Activated CD8-positive, alpha-beta T cell treated with anti-CD3 and anti-CD28 coated beads, Interleukin-2, amount 10 ng/mL, durations not matched to agents 7 days and 5 days (primary cell): ENCODE measurements around the gene DPM1. TPM values are rescaled to one million over a fixed set of nuclear protein-coding genes. Genes with fewer than 3 reads are reported as not detected.

Experiments
- ATAC-seq: fragments of 150-1000 bp; cut with Tn5 transposase; one replicate; pipeline ENCODE4 v1.10.0; 2021; ENCODE audit warnings: moderate library complexity
- CTCF ChIA-PET: fragments of 350-600 bp; sonication (Branson Sonifier 250); formaldehyde crosslinking; loops from one replicate; lab custom pipeline; 2021; ENCODE audit warnings: antibody characterized with exemption; lab: Charles Lee
- POLR2A ChIA-PET: fragments of 350-600 bp; sonication (Branson Sonifier 250); formaldehyde crosslinking; loops from one replicate; lab custom pipeline; 2021; ENCODE audit warnings: antibody characterized with exemption; lab: Charles Lee
- DNase-seq: peaks from one replicate; pipeline ENCODE4 v3.0.0-alpha.2; 2020
- H3K27ac Mint-ChIP-seq: one replicate; pipeline ENCODE4 v1.8.0; 2021; ENCODE audit warnings: mild to moderate bottlenecking, mixed read lengths
- H3K27me3 Mint-ChIP-seq: one replicate; pipeline ENCODE4 v1.8.0; 2021; ENCODE audit warnings: low read depth, mixed read lengths
- H3K36me3 Mint-ChIP-seq: one replicate; pipeline ENCODE4 v1.8.0; 2021; ENCODE audit warnings: low read depth, mixed read lengths
- H3K4me1 Mint-ChIP-seq: one replicate; pipeline ENCODE4 v1.8.0; 2021; ENCODE audit warnings: low read depth, mixed read lengths
- H3K4me3 Mint-ChIP-seq: one replicate; pipeline ENCODE4 v1.8.0; 2021; ENCODE audit warnings: mild to moderate bottlenecking, mixed read lengths
- H3K9me3 Mint-ChIP-seq: one replicate; pipeline ENCODE4 v1.8.0; 2022; ENCODE audit warnings: mixed read lengths; ENCODE audit not compliant: insufficient read depth
- total RNA-seq, 2 experiments: library from RNA; stranded (reverse); gene quantifications; one replicate each; pipeline ENCODE4 v1.2.3, GENCODE V29; 2021

The DPM1 gene
- 10 to 100 TPM; 50.6 to 53.0 TPM for total RNA-seq

DNA sequence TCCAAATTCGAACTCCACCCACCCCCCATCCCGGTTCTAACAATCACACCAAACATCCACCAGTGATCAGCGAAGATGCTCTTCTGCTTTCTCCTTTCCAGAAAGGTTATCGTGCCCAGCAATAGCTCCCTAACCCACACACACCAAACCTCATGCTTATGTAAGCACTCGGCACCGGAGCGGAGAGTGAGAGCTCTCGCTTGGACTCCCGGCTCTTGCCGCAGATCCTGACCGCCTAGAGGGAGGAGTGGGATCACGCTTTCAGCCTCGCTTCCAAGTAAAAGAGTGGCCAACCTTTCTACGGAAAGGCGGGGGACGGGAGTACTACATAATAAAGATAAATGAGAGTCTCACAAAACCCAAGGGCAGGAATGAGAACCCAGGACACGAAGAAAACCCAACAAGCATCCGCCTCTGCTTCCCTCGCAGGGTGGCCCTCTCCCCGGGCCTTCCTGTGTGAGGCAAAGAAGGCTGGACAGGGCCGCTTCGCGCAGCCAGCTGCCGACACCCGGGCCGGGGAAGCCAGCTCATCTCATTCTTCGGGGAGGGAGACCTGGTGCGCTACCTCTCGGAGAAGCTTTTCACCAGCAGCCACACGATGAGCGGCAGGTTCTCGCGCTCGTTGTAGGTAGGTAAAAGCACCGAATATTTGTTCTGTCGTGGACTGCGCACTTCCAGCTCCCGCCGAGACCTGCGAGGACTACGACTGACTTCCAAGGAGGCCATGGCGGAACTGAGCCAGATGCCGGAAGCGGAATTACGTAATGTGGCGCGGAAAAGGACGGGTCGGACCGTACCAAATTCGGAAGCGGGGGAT, at the start of gene DPM1:
DPM1 (minus strand) TSS at position 735 of the 817 bp plus-strand sequence; CDS start at position 726, 9 bp downstream.
- H3K27me3 Mint-ChIP-seq: no peaks in the 10 kb centered on the region
- peaks cover 48% of the 10 kb centered on the region for H3K4me1 Mint-ChIP-seq

GRCh38 chr20:51005214-51005613, 46.9 kb upstream of the DPM1 start:
- Mint-ChIP-seq H3K4me3 (no peak overlapping the region), H3K27ac (no peak overlapping the region), H3K4me1 (no peaks in the 10 kb centered on the region), H3K9me3 (no peaks in the 10 kb centered on the region), H3K36me3 (no peaks in the 10 kb centered on the region), H3K27me3 (peaks cover 12% of the 10 kb centered on the region)
- ChIA-PET CTCF (interaction anchor here (1.3 kb wide), 1 partner anchor 10 kb away, joined by 3 read pairs; no protein-coding TSS in a partner anchor), POLR2A (interaction anchor here (0.7 kb wide), 1 partner anchor 206 kb away, joined by 3 read pairs; no protein-coding TSS in a partner anchor)
- ATAC-seq (no peak), DNase-seq (no peak)

More for the DNA sequence above, at the start of gene DPM1:
- ATAC-seq: peak; percentile 86
- ChIA-PET CTCF (interaction anchor here (0.6 to 3.0 kb wide), 16 partner anchors 8 to 887 kb away, joined by 3 to 49 read pairs (median 6); partner anchors contain the start of genes ADNP and BCAS4), POLR2A (interaction anchor here (0.6 to 3.0 kb wide), 29 partner anchors 8 to 584 kb away, joined by 3 to 101 read pairs (median 4); partner anchors contain the start of genes ADNP, BCAS4 and NFATC2)
- H3K4me3 Mint-ChIP-seq: peak within 1 kb of the TSS; percentile 93
- H3K9me3 Mint-ChIP-seq: no peaks in the 10 kb centered on the region
- H3K36me3 Mint-ChIP-seq: peaks cover 37% of the 10 kb centered on the region
- peak; percentile 93 for DNase-seq
- H3K27ac Mint-ChIP-seq: peak within 1 kb of the TSS; percentile 99

DNA sequence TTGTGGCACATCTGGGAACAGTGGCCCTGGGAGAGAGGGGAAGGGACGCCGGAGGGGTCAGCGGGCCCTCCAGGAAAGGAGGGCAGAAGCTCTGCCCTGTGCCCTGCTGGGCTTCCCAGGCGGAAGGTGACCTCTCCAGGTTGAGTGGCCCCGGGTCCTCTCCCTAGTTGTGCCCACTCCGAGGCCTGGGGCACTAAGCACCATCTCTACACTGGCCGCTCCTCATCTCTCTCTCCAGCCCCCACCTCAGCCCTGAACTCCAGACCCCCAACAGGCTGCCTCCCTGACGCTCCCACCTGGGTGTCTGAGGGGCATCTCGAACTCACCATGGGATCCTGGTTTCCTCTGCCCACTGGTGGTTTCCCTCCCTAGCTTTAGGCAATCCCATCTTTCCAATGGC, 46.4 kb upstream of the DPM1 start:
- Mint-ChIP-seq H3K4me3 (no peak overlapping the region), H3K36me3 (no peaks in the 10 kb centered on the region), H3K9me3 (no peaks in the 10 kb centered on the region), H3K27ac (no peak overlapping the region), H3K4me1 (no peaks in the 10 kb centered on the region), H3K27me3 (peaks cover 15% of the 10 kb centered on the region)
- CTCF ChIA-PET: interaction anchor here (1.3 kb wide), 1 partner anchor 10 kb away, joined by 3 read pairs; no protein-coding TSS in a partner anchor
- POLR2A ChIA-PET: no interaction called here
- ATAC-seq: no peak
- no peak for DNase-seq

- ChIA-PET POLR2A (no interaction called here), CTCF (no interaction called here)
- ATAC-seq (no peak), DNase-seq (no peak)
- Mint-ChIP-seq H3K27me3 (peaks cover 17% of the 10 kb centered on the region), H3K36me3 (no peaks in the 10 kb centered on the region), H3K4me1 (no peaks in the 10 kb centered on the region), H3K27ac (no peak overlapping the region), H3K4me3 (no peak overlapping the region), H3K9me3 (no peaks in the 10 kb centered on the region)
Measured at GRCh38 chr20:51004305-51004727, 46.0 kb upstream of the DPM1 start.

DNA sequence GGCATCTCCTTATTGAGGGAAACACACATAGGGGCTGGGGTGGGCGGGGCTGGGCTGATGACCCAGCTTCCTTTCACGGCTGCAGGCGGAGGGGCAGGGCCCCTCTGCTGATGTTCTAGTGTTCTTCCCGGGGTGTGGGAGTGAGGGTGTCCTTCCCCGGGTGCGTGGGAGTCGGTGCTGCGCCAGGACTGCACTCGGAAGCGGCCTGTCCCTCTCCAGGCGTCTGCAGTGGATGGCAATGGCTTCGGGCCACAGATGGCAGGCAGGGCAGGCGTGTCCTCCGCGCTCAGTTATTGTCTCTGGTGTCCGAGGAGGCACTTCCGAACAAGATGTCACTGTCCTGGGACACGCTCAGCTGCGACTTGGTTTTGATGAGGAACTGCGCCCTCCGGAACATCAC, 45.4 kb upstream of the DPM1 start:
- CTCF ChIA-PET: no interaction called here
- DNase-seq (no peak), ATAC-seq (no peak)
- H3K27me3 Mint-ChIP-seq: peaks cover 22% of the 10 kb centered on the region
- no peak overlapping the region for H3K4me3 Mint-ChIP-seq
- no peak overlapping the region for H3K27ac Mint-ChIP-seq
- POLR2A ChIA-PET: no interaction called here
- no peaks in the 10 kb centered on the region for H3K9me3 Mint-ChIP-seq
- no peaks in the 10 kb centered on the region for H3K36me3 Mint-ChIP-seq
- no peaks in the 10 kb centered on the region for H3K4me1 Mint-ChIP-seq

DNA sequence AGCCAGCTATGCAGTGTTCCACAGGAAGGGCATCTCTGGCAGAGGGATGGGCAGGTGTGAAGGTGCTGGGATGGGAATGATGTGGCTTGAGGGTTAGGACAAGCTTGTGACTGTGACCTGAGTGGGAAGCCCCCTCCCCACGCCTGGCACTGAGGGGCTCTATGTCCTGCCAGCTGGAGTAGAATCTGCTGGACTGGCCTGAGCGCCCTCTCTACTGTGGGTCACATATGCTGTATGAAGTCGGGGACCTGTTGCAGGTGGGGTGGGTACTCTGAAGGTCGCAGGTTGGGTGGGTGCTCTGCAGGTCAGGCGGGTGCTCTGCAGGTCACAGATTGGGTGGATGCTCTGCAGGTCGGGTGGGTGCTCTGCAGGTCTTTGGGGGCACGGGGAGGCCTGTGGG, 44.3 kb upstream of the DPM1 start:
- no peak overlapping the region for H3K27ac Mint-ChIP-seq
- POLR2A ChIA-PET: no interaction called here
- H3K4me1 Mint-ChIP-seq: no peaks in the 10 kb centered on the region
- ATAC-seq (no peak), DNase-seq (no peak)
- no peaks in the 10 kb centered on the region for H3K36me3 Mint-ChIP-seq
- CTCF ChIA-PET: no interaction called here
- peaks cover 24% of the 10 kb centered on the region for H3K27me3 Mint-ChIP-seq
- H3K9me3 Mint-ChIP-seq: no peaks in the 10 kb centered on the region
- H3K4me3 Mint-ChIP-seq: no peak overlapping the region

DNA sequence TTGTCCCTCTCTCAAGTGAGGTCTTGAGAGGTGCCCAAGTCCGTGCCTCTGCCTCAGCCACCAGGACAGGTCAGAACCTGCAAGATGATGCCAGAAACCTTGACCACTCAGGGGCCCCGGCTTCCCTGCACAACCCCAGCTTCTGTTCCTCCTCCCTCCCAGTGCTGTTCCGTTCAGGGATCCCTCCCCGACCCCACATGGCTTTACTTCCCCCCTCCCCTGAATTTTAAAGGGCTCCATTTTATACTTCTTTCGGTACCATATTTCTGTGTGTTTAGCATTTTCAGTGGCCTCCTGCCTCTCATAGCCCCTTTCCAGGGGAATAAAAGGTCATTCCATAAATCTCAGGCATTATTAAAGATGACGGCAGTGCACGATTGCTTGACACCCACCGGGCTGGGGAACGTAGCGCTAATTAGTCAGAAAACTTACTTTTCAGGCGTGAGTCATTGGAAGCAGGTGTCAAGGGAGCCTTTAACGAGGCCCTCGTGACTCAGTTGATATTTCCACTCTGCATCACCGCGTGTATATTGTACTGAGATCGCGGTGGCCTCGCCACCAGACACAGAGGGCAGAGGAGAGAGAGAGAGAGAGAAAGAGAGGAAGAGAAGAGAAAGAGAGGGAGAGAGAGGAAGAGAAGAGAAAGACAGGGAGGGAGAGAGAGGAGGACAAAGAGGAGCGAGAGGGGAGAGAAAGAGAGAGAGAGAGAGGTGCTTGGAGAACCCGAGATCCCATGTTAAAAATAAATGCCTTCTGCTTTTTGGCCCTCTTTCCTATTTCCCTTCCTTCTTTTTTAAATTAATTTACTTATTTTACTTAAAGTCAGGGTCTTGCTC, 43.3 kb upstream of the DPM1 start:
- CTCF ChIA-PET: interaction anchor here (0.8 to 1.0 kb wide), 2 partner anchors 8 to 14 kb away, joined by 3 read pairs; no protein-coding TSS in a partner anchor
- H3K9me3 Mint-ChIP-seq: no peaks in the 10 kb centered on the region

DNA sequence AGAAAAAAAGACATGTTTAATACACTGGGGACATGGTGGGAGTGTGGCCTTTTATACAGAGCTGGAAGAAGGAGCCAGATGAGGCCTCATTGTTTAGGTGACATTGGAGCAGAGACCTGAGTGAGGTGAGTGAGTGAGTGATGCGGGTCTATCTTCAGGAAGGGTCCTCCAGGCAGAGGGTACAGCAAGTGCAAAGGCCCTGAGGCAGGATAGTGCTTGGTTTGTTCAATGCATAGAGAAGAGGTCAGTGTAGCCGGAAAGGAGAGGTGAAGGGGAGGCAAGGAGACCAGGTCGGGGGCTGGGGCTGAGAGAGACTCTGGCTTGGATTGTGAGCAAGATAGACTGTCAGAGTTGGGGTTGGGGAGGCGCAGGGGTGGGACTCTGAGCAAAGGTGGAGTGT, 41.0 kb upstream of the DPM1 start:
- CTCF ChIA-PET: no interaction called here
- ATAC-seq (no peak), DNase-seq (no peak)
- POLR2A ChIA-PET: no interaction called here
- H3K27ac Mint-ChIP-seq: no peak overlapping the region
- H3K4me1 Mint-ChIP-seq: no peaks in the 10 kb centered on the region
- H3K27me3 Mint-ChIP-seq: peaks cover 24% of the 10 kb centered on the region
- no peak overlapping the region for H3K4me3 Mint-ChIP-seq
- H3K36me3 Mint-ChIP-seq: no peaks in the 10 kb centered on the region
- no peaks in the 10 kb centered on the region for H3K9me3 Mint-ChIP-seq

More for the DNA sequence above, 43.3 kb upstream of the DPM1 start:
- Mint-ChIP-seq H3K4me1 (no peaks in the 10 kb centered on the region), H3K27me3 (peaks cover 28% of the 10 kb centered on the region), H3K36me3 (no peaks in the 10 kb centered on the region), H3K4me3 (no peak overlapping the region), H3K27ac (no peak overlapping the region)
- ATAC-seq (no peak), DNase-seq (no peak)
- POLR2A ChIA-PET: no interaction called here

DNA sequence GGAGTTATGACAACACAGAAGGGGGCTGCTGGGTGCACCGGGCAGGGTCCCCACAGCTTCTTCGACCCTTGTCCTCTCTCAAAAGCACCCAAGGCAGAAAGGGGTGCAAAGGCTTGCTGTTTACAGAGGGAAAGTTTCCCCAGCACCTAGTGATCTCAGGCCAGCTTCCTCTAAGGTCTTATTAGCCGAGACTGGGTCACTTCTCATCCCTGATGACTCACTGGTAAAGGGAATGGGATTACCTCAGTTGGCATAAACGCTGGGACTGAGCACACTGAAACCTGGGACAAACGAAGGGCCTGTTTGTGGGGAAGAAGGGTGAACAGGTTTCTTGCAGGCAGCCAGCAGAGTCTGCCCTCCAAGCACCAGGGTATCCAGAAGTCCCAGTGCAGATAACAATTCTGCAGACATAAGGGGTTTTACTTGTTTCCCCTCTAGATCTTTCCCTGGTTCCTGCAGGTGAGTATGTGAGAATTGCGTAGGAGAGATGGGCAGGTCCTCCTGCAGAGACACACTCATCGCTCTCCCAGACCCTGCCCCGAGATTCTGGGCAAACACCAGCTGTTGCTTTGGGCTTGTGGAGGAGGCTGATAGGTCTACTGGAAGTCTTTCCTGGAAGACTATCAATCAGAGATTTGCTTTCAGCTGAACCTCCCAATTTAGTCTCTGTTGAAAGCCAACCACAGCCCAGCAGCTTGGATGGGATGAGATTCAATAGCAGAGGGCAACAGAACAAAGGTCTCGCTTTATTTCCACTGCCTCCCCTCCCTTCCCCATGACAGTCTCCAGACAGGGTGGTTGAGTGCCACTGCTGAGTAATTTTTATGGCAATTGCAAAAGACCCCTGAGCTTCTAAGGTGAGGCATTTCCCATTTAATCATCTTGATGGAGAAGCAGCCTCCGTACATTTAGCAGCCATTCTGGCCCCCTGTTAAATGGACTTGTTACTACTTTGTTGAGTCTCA, 38.9 kb upstream of the DPM1 start:
- Mint-ChIP-seq H3K4me1 (no peaks in the 10 kb centered on the region), H3K27me3 (peaks cover 21% of the 10 kb centered on the region), H3K36me3 (no peaks in the 10 kb centered on the region), H3K4me3 (no peak overlapping the region), H3K9me3 (no peaks in the 10 kb centered on the region), H3K27ac (no peak overlapping the region)
- CTCF ChIA-PET: interaction anchor here (1.1 to 1.3 kb wide), 3 partner anchors 9 to 16 kb away, joined by 3 to 8 read pairs (median 7); no protein-coding TSS in a partner anchor
- POLR2A ChIA-PET: no interaction called here
- ATAC-seq (no peak), DNase-seq (no peak)

DNA sequence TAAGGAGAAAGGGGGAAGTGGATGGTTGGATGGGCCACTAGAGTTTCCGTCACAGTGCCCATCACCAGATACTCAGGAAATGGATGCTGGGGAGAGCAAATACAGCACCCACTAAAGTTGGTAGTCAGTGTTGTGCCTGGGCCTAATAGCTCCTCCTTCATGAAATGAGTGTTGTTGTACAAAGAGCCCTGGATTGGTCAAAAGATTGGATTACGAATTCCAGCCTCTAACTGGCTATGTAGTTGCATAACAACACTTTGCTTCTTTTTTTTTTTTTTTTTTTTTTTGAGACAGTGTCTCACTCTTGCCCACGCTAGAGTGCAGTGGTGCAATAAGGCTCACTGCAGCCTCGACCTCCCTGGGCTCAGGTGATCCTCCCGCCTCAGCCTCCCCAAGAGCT, 37.2 kb upstream of the DPM1 start:
- H3K27me3 Mint-ChIP-seq: peaks cover 18% of the 10 kb centered on the region
- H3K4me1 Mint-ChIP-seq: no peaks in the 10 kb centered on the region
- POLR2A ChIA-PET: no interaction called here

DNA sequence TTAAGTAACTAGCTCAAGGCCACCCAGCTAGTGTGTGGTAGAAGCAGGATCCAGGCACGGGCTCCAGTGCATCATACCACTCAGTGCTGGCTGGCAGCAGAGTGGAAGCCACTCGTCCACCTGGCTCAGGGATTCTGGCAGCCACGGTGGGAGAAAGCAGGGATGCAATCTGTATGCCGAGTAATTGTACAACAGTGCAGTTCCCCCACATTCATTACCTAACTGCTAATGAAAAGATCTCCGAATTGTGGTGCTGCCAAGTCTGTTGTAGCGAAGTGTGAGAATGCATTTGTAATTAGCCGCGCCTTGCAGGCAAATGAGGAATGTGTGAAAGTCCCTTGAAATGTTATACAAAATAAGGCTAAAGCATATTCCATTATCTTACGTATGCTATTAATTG, 35.5 kb upstream of the DPM1 start:
- ATAC-seq (no peak), DNase-seq (no peak)
- ChIA-PET CTCF (interaction anchor here (1.0 to 5.2 kb wide), 8 partner anchors 12 to 601 kb away, joined by 3 to 37 read pairs (median 6); partner anchors contain the start of gene BCAS4), POLR2A (no interaction called here)
- peaks cover 7% of the 10 kb centered on the region for H3K27me3 Mint-ChIP-seq
- H3K4me3 Mint-ChIP-seq: no peak overlapping the region
- no peaks in the 10 kb centered on the region for H3K4me1 Mint-ChIP-seq
- no peaks in the 10 kb centered on the region for H3K9me3 Mint-ChIP-seq
- no peak overlapping the region for H3K27ac Mint-ChIP-seq
- no peaks in the 10 kb centered on the region for H3K36me3 Mint-ChIP-seq

More for the DNA sequence above, 37.2 kb upstream of the DPM1 start:
- DNase-seq (no peak), ATAC-seq (no peak)
- Mint-ChIP-seq H3K27ac (no peak overlapping the region), H3K9me3 (no peaks in the 10 kb centered on the region), H3K36me3 (no peaks in the 10 kb centered on the region), H3K4me3 (no peak overlapping the region)
- CTCF ChIA-PET: interaction anchor here (1.2 kb wide), 1 partner anchor 14 kb away, joined by 8 read pairs; no protein-coding TSS in a partner anchor
